CD4-positive, alpha-beta T cell treated with Interleukin-4 for 1 hour (primary cell): Measurements from ENCODE around the gene SSBP4.
"Not testable (repeated sequence)": the region's sequence is repeated elsewhere in the genome, so short reads cannot be mapped to it uniquely, and the experiment has no call there.

ENCODE experiments used
- DNase-seq, 2 donors: peaks; one replicate each; pipeline ENCODE4 v3.0.0-alpha.2; 2020 to 2022

The SSBP4 gene

GRCh38 chr19:18396471-18397241 is 22.5 kb upstream of the SSBP4 start:
- no peak for DNase-seq

DNA sequence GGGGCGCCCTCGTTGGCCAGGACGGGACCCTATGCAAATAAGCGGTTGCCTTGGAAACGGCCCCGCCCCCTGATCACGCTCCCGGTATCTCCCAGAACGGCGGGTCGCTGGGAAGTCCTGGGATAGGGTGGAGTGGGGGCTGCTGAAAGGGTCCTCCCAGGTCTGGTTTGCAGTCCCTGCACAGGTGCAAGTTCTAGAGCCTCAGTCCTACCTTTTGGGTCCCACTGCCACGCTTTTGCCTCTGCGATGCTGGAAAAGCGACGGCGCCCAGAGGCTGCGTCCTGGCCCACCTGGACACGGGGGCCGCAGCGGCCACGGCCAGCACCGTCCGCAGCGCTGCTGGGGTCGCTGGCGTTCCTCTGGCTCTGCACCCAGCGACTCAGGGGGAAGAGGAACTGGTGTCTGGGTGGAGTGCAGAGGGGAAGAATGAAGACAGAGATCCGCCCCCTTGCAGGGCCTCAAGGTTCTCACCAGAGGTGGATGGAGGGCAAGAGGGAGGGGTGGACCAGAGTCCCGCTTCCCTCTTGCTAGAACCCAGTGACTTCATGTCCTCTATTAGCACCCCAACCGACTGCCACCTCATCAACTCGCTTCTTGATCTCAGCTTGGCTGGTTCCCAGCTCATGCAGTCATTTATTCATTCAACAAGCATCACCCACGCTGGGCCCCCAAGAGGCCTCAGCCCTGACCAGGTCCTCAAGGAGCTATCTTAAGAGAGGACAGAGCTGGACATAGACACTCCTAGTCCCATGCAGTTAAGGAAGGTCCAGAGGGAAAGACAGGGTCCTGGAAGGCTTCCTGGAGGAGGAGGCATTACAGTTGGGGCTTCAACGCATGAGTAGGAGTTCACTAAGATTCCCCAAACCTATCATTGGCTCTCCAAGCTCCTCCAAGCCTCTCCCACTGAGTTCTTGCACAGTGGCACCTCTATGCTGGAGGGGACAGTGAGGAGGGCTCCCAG is 21.7 kb upstream of the SSBP4 start, which contains the start of gene LRRC25:
TSS of gene LRRC25 (minus strand) at position 381 of the 961 bp plus-strand sequence. CDS start 659 bp downstream, outside the sequence.
- DNase-seq: peak; percentile 36 to 82

- DNase-seq: no peak
Observed at GRCh38 chr19:18399008-18399407, 20.2 kb upstream of the SSBP4 start.

GRCh38 chr19:18401580-18402112 is 17.6 kb upstream of the SSBP4 start:
- peak; percentile 44 to 77 for DNase-seq

GRCh38 chr19:18402455-18403248 is 16.5 kb upstream of the SSBP4 start:
- DNase-seq: not testable (repeated sequence)

DNA sequence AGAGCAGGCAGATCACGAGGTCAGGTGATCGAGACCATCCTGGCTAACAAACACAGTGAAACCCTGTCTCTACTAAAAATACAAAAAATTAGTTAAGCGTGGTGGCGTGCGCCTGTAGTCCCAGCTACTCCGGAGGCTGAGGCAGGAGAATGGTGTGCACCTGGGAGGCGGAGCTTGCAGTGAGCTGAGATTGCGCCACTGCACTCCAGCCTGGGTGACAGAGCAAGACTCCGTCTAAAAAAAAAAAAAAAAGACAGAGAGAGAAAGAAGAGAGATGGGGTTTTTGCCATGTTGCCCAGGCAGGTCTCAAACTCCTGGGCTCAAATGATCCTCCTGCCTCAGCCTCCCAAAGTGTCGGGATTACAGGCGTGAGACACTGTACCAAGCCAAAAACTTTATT is 13.4 kb upstream of the SSBP4 start:
- DNase-seq: not testable (repeated sequence)

- DNase-seq: no peak
Observed at GRCh38 chr19:18406749-18407148, 12.4 kb upstream of the SSBP4 start.

DNA sequence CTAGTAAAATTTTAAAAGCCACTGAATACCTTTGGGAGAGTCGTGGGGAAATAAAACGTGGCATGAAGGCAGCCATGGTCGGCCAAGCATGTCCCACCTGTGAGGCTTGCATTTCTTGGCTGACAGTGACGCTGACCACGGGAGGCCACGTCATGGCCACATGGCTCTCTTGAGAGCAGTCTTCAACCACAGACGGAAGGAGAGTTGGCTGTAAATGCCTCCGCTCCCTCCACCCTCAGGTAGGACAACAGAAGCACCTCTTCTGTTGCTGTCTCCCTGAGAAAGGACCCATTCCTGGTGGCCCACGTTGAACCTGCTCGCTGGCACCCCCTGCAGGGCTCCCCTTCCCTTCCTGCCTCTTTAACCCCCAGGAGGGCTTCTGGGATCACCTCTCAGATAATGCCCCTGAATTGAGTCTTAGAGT is 11.1 kb upstream of the SSBP4 start:
- DNase-seq: peak in 1 of 2 donors; percentile 64

DNA sequence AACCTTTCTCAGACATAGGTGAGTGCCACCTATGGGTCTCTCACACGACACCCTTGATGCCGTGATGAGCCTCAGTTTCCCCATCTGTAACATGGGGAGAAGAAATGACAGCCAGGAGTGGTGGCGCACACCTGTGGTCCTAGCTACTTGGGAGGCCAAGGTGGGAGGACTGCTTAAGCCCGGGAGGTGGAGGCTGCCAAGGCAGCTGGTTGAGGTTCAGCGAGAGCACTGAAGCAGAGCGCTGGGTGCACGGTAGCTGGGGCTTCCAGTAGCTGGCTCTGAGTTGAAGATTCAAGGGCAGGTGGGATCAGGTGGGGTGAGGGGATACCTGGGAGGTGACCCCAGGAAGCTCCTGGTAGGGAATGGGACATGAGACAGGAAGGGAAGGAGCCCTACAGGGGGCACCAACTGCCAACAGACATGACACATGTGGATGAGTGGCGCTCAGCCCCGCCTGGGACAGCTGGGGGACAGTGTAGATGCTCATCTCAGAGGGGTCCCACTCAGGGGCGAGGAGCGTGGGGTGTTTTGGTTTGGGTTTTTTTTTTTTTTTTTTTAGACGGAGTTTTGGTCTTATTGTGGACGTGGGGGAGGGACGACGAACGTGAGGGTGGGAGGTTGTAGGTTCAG is 6.5 kb upstream of the SSBP4 start:
- no peak for DNase-seq

DNA sequence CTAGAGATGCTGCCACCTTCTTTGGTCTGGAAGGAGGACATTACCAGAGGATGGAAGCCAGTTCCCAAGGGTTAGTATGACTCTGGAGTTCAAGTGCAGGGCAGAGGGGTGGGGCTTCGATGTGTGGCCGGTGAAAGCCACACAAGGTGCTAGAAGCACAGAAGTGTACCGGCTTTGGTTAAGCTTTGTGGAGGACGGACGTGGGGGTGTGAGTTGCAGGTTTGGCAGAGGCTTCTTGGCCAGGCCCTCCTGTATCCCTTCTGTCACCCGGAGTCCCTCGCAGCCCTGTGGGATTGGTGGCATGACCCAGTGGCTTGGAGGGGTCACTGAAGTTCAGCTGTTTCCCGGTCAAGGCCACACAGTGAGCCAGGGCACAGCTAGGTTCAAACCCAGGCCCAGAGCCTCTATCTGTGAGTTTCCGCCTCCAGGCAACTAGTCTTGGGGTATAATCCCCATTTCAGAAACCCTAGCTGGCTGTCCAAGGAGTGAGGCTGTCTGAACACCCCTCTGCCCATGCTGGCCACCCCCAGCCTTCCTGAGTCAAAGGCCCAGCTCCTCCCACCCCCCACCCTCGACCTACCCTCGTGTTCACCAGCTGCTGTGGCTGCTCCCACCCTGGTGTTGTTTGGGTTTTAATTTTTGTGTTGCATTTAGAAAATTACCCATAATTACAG is 4.6 kb upstream of the SSBP4 start:
- no peak for DNase-seq

- DNase-seq: no peak
Observed at GRCh38 chr19:18415178-18415867, 3.9 kb upstream of the SSBP4 start.

DNA sequence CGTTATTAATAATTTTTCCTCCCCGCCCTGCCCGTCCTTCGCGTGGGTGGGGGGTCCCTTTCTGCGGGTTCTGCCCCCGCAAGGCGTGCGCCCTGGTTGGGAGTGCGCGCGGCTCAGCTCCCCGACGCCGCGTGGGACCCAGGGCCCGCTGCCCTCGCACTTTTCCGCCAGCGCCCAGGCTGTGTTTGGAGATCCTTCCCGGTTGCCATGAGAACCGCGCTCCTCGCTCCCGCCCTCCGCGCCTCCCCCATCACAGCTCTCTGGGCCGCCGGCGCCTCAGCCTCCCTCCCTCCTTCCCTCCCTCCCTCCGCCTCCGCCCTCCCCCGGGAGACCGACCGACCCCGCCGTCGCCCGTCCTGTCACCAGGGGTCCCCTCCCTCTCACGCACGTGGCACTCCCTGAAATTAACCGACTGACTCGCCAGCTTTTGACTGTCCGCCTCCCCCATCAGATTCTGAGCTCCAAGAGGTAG is 2.4 kb upstream of the SSBP4 start:
- DNase-seq: peak; percentile 86 to 91

GRCh38 chr19:18417250-18418028 is 1.8 kb upstream of the SSBP4 start:
- peak; percentile 46 to 61 for DNase-seq

GRCh38 chr19:18418029-18418482 is 1.1 kb upstream of the SSBP4 start:
- DNase-seq: no peak

DNA sequence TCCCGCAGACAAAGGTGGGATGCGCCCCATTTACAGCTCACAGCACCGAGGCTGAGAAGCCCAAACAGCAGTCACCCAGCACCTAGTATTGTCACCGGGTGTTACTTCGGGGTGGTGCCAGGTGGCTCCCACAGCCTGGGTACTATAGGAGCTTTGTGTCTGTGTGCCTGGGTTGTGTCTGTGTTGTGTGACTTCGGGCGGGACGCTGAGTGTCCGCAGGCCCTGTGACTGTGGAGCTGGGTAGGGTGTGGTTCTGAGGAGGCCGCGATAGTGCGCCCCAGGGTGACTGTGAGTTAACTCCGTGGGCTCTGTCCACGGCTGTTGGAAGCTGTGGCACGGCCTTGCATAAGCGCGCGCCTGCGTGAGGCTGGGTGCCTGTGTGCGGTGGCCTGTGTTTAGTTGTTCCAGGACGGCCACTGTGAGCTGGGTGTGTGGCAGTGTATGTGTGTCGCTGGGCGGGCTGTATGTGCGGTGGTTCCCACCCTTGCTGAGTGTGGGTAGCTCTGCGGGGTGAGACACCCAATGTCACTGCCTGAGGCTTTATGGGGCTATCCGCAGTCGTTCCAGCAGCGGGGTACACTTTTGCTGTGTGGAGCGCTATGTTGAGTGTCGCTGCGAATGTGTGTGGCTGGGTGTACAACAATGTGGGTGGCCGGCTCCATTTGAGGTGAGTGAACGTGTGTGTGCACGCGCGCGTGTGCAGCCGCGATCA is 559 bp upstream of the SSBP4 start:
- peak in 1 of 2 donors; percentile 50 for DNase-seq

DNA sequence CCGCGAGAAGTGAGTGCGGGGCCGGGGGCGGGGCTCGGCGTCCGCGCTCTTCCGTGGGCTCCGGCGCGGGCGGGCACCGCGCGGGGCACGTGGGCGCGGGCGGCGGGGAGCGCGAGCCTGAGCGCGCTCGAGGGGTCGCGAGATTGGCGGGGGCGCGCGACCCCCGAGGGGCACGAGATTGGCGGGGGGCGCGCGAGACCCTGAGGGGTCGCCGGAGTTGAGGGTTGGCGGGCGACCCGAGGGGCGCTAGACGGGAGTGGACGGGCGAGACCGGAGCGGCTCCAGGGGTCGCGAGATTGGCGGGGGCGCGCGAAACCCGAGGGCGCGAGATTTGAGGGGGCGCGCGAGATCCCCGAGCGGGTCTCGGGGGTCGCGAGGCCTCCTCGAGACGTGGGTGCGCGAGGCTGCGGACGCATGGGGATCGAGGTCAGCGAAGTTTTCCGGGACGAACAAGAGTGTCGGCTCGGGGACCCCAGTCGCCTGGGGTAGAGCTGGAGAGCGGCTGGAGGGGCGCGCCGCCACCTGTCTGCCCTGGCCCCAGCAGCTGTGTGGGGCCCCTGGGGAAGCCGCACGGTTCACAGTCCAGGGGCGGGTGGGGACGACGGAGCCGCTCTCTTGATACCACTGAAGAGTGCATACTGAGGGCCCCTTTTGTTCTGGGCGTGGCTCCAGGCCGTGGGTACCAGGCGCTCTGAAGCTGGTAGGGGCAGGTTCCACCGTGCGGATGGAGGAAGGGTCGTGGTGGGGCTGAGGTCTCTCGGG is 682 bp downstream of the SSBP4 start:
- DNase-seq: peak; percentile 43 to 57

GRCh38 chr19:18420930-18421329 is 1.7 kb downstream of the SSBP4 start:
- no peak for DNase-seq

DNA sequence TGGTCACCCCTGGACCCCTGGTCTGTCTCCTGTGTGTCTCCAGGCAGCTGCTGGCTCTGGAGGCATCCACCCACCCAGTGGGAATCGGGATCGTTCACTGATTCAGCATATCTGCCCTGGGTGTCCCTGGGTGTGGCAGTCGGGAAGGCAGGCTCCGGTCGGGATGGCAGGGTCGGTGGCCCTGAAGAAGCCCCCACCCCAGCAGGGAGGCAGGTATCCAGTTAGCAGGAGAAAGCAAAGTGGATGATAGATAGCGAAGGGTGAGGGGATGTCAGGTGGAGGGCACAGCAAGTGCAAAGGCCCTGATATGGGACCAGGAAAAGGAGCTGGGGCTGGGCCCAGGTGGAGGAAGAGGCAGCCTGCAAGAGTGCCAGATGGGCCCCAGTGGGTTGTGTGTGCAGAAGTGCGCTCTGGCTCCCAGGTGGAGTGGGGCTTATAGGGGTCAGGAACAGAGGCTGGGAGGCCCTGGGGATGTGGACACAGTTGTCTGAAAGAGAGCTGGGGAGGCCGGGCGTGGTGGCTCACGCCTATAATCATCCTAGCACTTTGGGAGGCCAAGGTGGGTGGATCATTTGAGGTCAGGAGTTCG is 2.3 kb downstream of the SSBP4 start:
- no peak for DNase-seq
